GM12878 (cell line): ENCODE measurements around the gene DENND1A.

Source experiments
- BHLHE40 ChIP-seq, 2 experiments: fragments of 450-650 bp in 1 of 2; IDR thresholded peaks; 2 replicates each; pipeline ENCODE4 v1.6.1; 2011 to 2017; ENCODE audit warnings: low read depth in 2 of 2, borderline replicate concordance in 1 of 2, improper control_type of control experiment in 1 of 2, low read length in 1 of 2, mild to moderate bottlenecking in 1 of 2
- CEBPB ChIP-seq, 2 experiments: fragments of 150-350 bp in 1 of 2; IDR thresholded peaks; 2 replicates each; pipeline ENCODE4 v1.6.1; 2012 to 2014; ENCODE audit warnings: low read depth in 2 of 2, low read length in 2 of 2, borderline replicate concordance in 1 of 2, inconsistent platforms in 1 of 2
- CREM ChIP-seq: IDR thresholded peaks from 2 replicates; pipeline ENCODE4 v1.6.1; 2014; ENCODE audit warnings: antibody characterized with exemption, low read depth
- CTCF ChIP-seq, 3 experiments: IDR thresholded peaks in 2 of 3; conservative IDR thresholded peaks in 1 of 3; 2 replicates each; pipeline ENCODE4 v1.5.1; 2011; ENCODE audit warnings: low read depth in 3 of 3, low read length in 3 of 3, mild to moderate bottlenecking in 3 of 3, control low read depth in 2 of 3, moderate library complexity in 2 of 3, inconsistent platforms in 1 of 3, mixed read lengths in 1 of 3; ENCODE audit not compliant: control insufficient read depth in 2 of 3, insufficient read depth in 1 of 3; ENCODE audit errors: extremely low read depth in 1 of 3
- EZH2 ChIP-seq: IDR thresholded peaks from 2 replicates; pipeline ENCODE4 v1.6.1; 2012; ENCODE audit warnings: low read depth, mild to moderate bottlenecking, control low read depth, inconsistent platforms, low read length, borderline replicate concordance; ENCODE audit not compliant: control insufficient read depth
- MTA2 ChIP-seq: fragments of 450-650 bp; IDR thresholded peaks from 2 replicates; pipeline ENCODE4 v1.6.1; 2016; ENCODE audit warnings: low read depth, mild to moderate bottlenecking, moderate library complexity
- NFYB ChIP-seq: IDR thresholded peaks from 2 replicates; pipeline ENCODE4 v1.6.1; 2011; ENCODE audit warnings: low read depth, mild to moderate bottlenecking, low read length, improper control_type of control experiment, moderate library complexity; ENCODE audit not compliant: insufficient read depth
- NR2F1 ChIP-seq: fragments of 450-650 bp; conservative IDR thresholded peaks from 2 replicates; pipeline ENCODE4 v1.6.1; 2017; ENCODE audit warnings: mild to moderate bottlenecking
- POLR2AphosphoS5 ChIP-seq: IDR thresholded peaks from 2 replicates; pipeline ENCODE4 v1.6.1; 2011; ENCODE audit warnings: mild to moderate bottlenecking, low read length, inconsistent platforms
- REST ChIP-seq: IDR thresholded peaks from 2 replicates; pipeline ENCODE4 v1.6.1; 2012; ENCODE audit warnings: mild to moderate bottlenecking, low read depth, low read length
- SP1 ChIP-seq: IDR thresholded peaks from one replicate; pipeline ENCODE4 v1.6.1; 2011; ENCODE audit warnings: low read depth, low read length
- TCF12 ChIP-seq: IDR thresholded peaks from 2 replicates; pipeline ENCODE4 v1.6.1; 2011; ENCODE audit warnings: low read depth, mild to moderate bottlenecking, low read length
- YY1 ChIP-seq: IDR thresholded peaks from 2 replicates; pipeline ENCODE4 v1.6.1; 2011; ENCODE audit warnings: low read depth, mild to moderate bottlenecking, low read length
- TF ChIP-seq, protein P1 (sequence below): fragments of 450-650 bp; IDR thresholded peaks from 2 replicates; pipeline ENCODE4 v1.6.1; 2018; ENCODE audit warnings: borderline replicate concordance, mild to moderate bottlenecking; ENCODE audit not compliant: partially characterized antibody

GRCh38 chr9:123490688-123491087 is 439.2 kb downstream of the DENND1A start:
- TF ChIP-seq REST = no peak
- no peak for TF ChIP-seq CREM
- no peak for TF ChIP-seq POLR2AphosphoS5
- TF ChIP-seq EZH2 = no peak
- TF ChIP-seq TCF12 = no peak
- TF ChIP-seq YY1 = no peak
- TF ChIP-seq CTCF (IDR thresholded peaks at IDR 0.05 in 2 of 3, conservative IDR thresholded peaks at IDR 0.05 in 1 of 3; ENCODE audit: control insufficient read depth in 2 of 3, extremely low read depth in 1 of 3, insufficient read depth in 1 of 3, low read depth in 3 of 3, low read length in 3 of 3) = no peak
- TF ChIP-seq CEBPB (IDR thresholded peaks at IDR 0.05; ENCODE audit: borderline replicate concordance in 1 of 2, low read depth in 2 of 2, low read length in 2 of 2) = no peak
- TF ChIP-seq, protein P1, sequence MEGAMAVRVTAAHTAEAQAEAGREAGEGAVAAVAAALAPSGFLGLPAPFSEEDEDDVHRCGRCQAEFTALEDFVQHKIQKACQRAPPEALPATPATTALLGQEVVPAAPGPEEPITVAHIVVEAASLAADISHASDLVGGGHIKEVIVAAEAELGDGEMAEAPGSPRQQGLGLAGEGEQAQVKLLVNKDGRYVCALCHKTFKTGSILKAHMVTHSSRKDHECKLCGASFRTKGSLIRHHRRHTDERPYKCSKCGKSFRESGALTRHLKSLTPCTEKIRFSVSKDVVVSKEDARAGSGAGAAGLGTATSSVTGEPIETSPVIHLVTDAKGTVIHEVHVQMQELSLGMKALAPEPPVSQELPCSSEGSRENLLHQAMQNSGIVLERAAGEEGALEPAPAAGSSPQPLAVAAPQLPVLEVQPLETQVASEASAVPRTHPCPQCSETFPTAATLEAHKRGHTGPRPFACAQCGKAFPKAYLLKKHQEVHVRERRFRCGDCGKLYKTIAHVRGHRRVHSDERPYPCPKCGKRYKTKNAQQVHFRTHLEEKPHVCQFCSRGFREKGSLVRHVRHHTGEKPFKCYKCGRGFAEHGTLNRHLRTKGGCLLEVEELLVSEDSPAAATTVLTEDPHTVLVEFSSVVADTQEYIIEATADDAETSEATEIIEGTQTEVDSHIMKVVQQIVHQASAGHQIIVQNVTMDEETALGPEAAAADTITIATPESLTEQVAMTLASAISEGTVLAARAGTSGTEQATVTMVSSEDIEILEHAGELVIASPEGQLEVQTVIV = no peak
- TF ChIP-seq BHLHE40 (IDR thresholded peaks at IDR 0.05; ENCODE audit: borderline replicate concordance in 1 of 2, low read depth in 2 of 2, low read length in 1 of 2) = no peak
- TF ChIP-seq NFYB = no peak
- no peak for TF ChIP-seq NR2F1
- no peak for TF ChIP-seq MTA2
- TF ChIP-seq SP1 = no peak
